Endothelial cell of umbilical vein (primary cell): ENCODE data around the gene SCN3B. TPM values are rescaled to one million over a fixed set of nuclear protein-coding genes. Genes with fewer than 3 reads are reported as not detected.

Source experiments
- BruUV-seq: library from RNA; stranded (reverse); fragments of 400-500 nt; replicated peaks from 2 replicates; lab custom pipeline; 2021; lab: Mats Ljungman, UMichigan
- CTCF ChIA-PET: fragments of 300-600, 350-600 bp; sonication (Branson Sonifier 250); formaldehyde crosslinking; loops from one replicate; lab custom pipeline; 2021; ENCODE audit warnings: antibody characterized with exemption, inconsistent platforms; lab: Charles Lee
- POLR2A ChIA-PET: fragments of 300-600, 350-600 bp; sonication (Branson Sonifier 250); formaldehyde crosslinking; loops from one replicate; lab custom pipeline; 2021; ENCODE audit warnings: antibody characterized with exemption, inconsistent platforms; lab: Charles Lee
- DNase-seq: peaks from one replicate; pipeline ENCODE4 v3.0.0-alpha.2; 2011; ENCODE audit warnings: low read depth, low spot score
- FAIRE-seq: peaks from 2 replicates; lab custom pipeline; 2011; peaks lifted over from hg19 to GRCh38; lab: Jason Lieb, UNC
- H2AFZ ChIP-seq: 2 replicates; pipeline ENCODE4 v1.6.0; 2012; ENCODE audit warnings: low read depth, low read length, control low read depth, inconsistent platforms
- H3K27ac ChIP-seq: 2 replicates; pipeline ENCODE4 v1.5.1; 2011; ENCODE audit warnings: low read depth, mild to moderate bottlenecking, control low read depth, low read length, moderate library complexity; ENCODE audit not compliant: insufficient read depth
- H3K27me3 ChIP-seq, 2 experiments: 2 replicates each; pipeline versions ENCODE4 v1.6.0 to v1.6.1; 2011; ENCODE audit warnings: low read length in 2 of 2, mixed read lengths in 1 of 2; ENCODE audit not compliant: control insufficient read depth in 2 of 2, insufficient read depth in 2 of 2
- H3K36me3 ChIP-seq, 2 experiments: 2 replicates in 1 of 2; 3 replicates in 1 of 2; pipeline ENCODE4 v1.5.1; 2011; ENCODE audit warnings: low read length in 2 of 2, mild to moderate bottlenecking in 1 of 2, moderate library complexity in 1 of 2; ENCODE audit not compliant: control insufficient read depth in 2 of 2, insufficient read depth in 2 of 2; ENCODE audit errors: extremely low read depth in 1 of 2
- H3K4me1 ChIP-seq: 3 replicates; pipeline ENCODE4 v1.5.1; 2011; ENCODE audit warnings: mild to moderate bottlenecking, low read length; ENCODE audit not compliant: control insufficient read depth, insufficient read depth; ENCODE audit errors: extremely low read depth
- H3K4me2 ChIP-seq: 2 replicates; pipeline ENCODE4 v1.6.1; 2011; ENCODE audit warnings: low read length, control low read depth, mixed read lengths; ENCODE audit not compliant: insufficient read depth
- H3K4me3 ChIP-seq, 3 experiments: fragments of 200-600 bp in 1 of 3; sonication (generic), shearing (Covaris generic) in 1 of 3; replicated peaks in 1 of 3; 2 replicates each; pipeline ENCODE4 v1.5.1; 2011 to 2016; ENCODE audit warnings: control low read depth in 3 of 3, low read length in 3 of 3, mild to moderate bottlenecking in 2 of 3, inconsistent platforms in 1 of 3, low read depth in 1 of 3, moderate library complexity in 1 of 3; ENCODE audit not compliant: insufficient read depth in 1 of 3
- H3K79me2 ChIP-seq: 2 replicates; pipeline ENCODE4 v1.6.0; 2012; ENCODE audit warnings: low read length, inconsistent platforms; ENCODE audit not compliant: control insufficient read depth, insufficient read depth
- H3K9ac ChIP-seq: replicated peaks from 2 replicates; pipeline ENCODE3; 2011; ENCODE audit warnings: low read length, control low read depth; ENCODE audit not compliant: insufficient read depth; ENCODE audit errors: extremely low read depth
- H3K9me1 ChIP-seq: replicated peaks from 3 replicates; pipeline ENCODE4 v1.6.0; 2011; ENCODE audit warnings: mild to moderate bottlenecking, low read length; ENCODE audit not compliant: control insufficient read depth, insufficient read depth; ENCODE audit errors: extremely low read depth
- H3K9me3 ChIP-seq: replicated peaks from 2 replicates; pipeline ENCODE4 v1.5.1; 2012; ENCODE audit warnings: low read length, inconsistent platforms; ENCODE audit not compliant: control insufficient read depth, insufficient read depth
- H4K20me1 ChIP-seq: replicated peaks from 2 replicates; pipeline ENCODE3; 2011; ENCODE audit warnings: mild to moderate bottlenecking, low read length; ENCODE audit not compliant: control insufficient read depth, insufficient read depth; ENCODE audit errors: extremely low read depth
- CTCF ChIP-seq, 2 donors: IDR thresholded peaks; 1 replicate in 1 of 2; 2 replicates in 1 of 2; pipeline ENCODE4 v1.5.1; 2011; ENCODE audit warnings: low read length in 2 of 2, mild to moderate bottlenecking in 2 of 2, moderate library complexity in 2 of 2, control low read depth in 1 of 2, inconsistent platforms in 1 of 2, low read depth in 1 of 2; ENCODE audit not compliant: insufficient read depth in 1 of 2; ENCODE audit errors: extremely low read depth in 1 of 2
- EZH2 ChIP-seq: IDR thresholded peaks from 2 replicates; pipeline ENCODE4 v1.6.1; 2012; ENCODE audit warnings: borderline replicate concordance, low read depth, mild to moderate bottlenecking, moderate library complexity, low read length, inconsistent platforms; ENCODE audit not compliant: severe bottlenecking
- FOS ChIP-seq: IDR thresholded peaks from 2 replicates; pipeline ENCODE4 v1.6.1; 2011; ENCODE audit warnings: mild to moderate bottlenecking, low read length, moderate library complexity, borderline replicate concordance; ENCODE audit not compliant: insufficient read depth
- GATA2 ChIP-seq: IDR thresholded peaks from 2 replicates; pipeline ENCODE4 v1.7.0; 2011; ENCODE audit warnings: low read depth, mild to moderate bottlenecking, moderate library complexity, mixed read lengths, low read length; ENCODE audit not compliant: insufficient read length, insufficient read depth
- JUN ChIP-seq: IDR thresholded peaks from 2 replicates; pipeline ENCODE4 v1.6.1; 2011; ENCODE audit warnings: borderline replicate concordance, low read depth; ENCODE audit not compliant: insufficient read length, insufficient read depth
- MYC ChIP-seq: IDR thresholded peaks from one replicate; pipeline ENCODE4 v1.6.1; 2011; ENCODE audit warnings: mild to moderate bottlenecking, low read depth, low read length
- POLR2A ChIP-seq: IDR thresholded peaks from 2 replicates; pipeline ENCODE4 v1.6.1; 2012; ENCODE audit warnings: low read depth, mild to moderate bottlenecking, control low read depth, low read length
- POLR2AphosphoS5 ChIP-seq: IDR thresholded peaks from 2 replicates; pipeline ENCODE4 v1.6.1; 2012; ENCODE audit warnings: low read depth, mild to moderate bottlenecking, control low read depth, low read length, moderate library complexity; ENCODE audit not compliant: insufficient read depth
- dilution Hi-C: fragments of 300-500 bp; cut with MboI; formaldehyde crosslinking; loops from one replicate; pipeline ENCODE4 v1.15.0; 2019; ENCODE audit warnings: low sequenced_read_pairs; ENCODE audit not compliant: extremely low pct_ligation_motif_present
- intact Hi-C: fragments of 100-400 bp; cut with micrococcal nuclease; formaldehyde crosslinking; loops from one replicate; pipeline ENCODE4 v1.10.0; 2022
- polyA plus RNA-seq, 4 experiments: library from polyadenylated mRNA; depleted of rRNA in 3 of 4; stranded (reverse) in 3 of 4; unstranded in 1 of 4; fragments of >200 nt; gene quantifications; 2 replicates each; pipeline versions ENCODE4 v1.2.1 to v1.2.3, GENCODE V29; 2011 to 2012; ENCODE audit warnings: missing spikeins in 1 of 4
- total RNA-seq: library from RNA; stranded (reverse); gene quantifications from 2 replicates; pipeline ENCODE4 v1.2.3, GENCODE V29; 2021
- TF ChIP-seq, protein P1 (sequence below): IDR thresholded peaks from 2 replicates; pipeline ENCODE4 v1.6.1; 2011; ENCODE audit not compliant: insufficient read depth, insufficient read length

The SCN3B gene
- total and polyA plus RNA-seq, 2 donors (not counting 3 experiments of a cell fraction or from before 2014, with no cell fraction given), result 0.72 to 1.4 TPM

- FAIRE-seq (no peak), DNase-seq (no peak)
- Histone ChIP-seq H3K36me3 (peaks cover 0 to 2% of the 10 kb centered on the region in 2 experiments), H3K27ac (no peak overlapping the region), H3K79me2 (no peaks in the 10 kb centered on the region), H3K9me1 (no peaks in the 10 kb centered on the region), H3K4me2 (no peak overlapping the region), H3K4me1 (peaks cover 11% of the 10 kb centered on the region), H4K20me1 (no peaks in the 10 kb centered on the region), H3K27me3 (no peaks in the 10 kb centered on the region), H3K4me3 (no peak overlapping the region), H2AFZ (no peak overlapping the region), H3K9ac (no peak overlapping the region), H3K9me3 (no peaks in the 10 kb centered on the region)
- intact Hi-C loops, result no loop called here
- ChIA-PET CTCF (interaction anchor here (0.6 to 1.4 kb wide), 3 partner anchors 14 to 293 kb away, joined by 3 to 4 read pairs (median 4); no protein-coding TSS in a partner anchor), POLR2A (no interaction called here)
- dilution Hi-C loops, result no loop called here
- no peak for TF ChIP-seq FOS
- TF ChIP-seq, protein P1, sequence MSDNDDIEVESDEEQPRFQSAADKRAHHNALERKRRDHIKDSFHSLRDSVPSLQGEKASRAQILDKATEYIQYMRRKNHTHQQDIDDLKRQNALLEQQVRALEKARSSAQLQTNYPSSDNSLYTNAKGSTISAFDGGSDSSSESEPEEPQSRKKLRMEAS, result no peak
- no peak for TF ChIP-seq EZH2
- TF ChIP-seq POLR2A, result no peak
- no peak for TF ChIP-seq GATA2
- TF ChIP-seq MYC, result no peak
- no peak for TF ChIP-seq JUN
- TF ChIP-seq CTCF (IDR thresholded peaks at IDR 0.05; ENCODE audit: extremely low read depth in 1 of 2, insufficient read depth in 1 of 2, low read depth in 1 of 2, low read length in 2 of 2), result no peak
- TF ChIP-seq POLR2AphosphoS5, result no peak
- no TSS peak for BruUV-seq
Observed at GRCh38 chr11:123594188-123594901, 60.1 kb downstream of the SCN3B start.
